GM18508 (cell line): ENCODE measurements around the gene COL6A5.
"Not testable (repeated sequence)": the region's sequence is repeated elsewhere in the genome, so short reads cannot be mapped to it uniquely, and the experiment has no call there.

Source experiments
- ATAC-seq: cut with Tn5 transposase; IDR thresholded peaks from one replicate; pipeline ENCODE4 v1.9.1; 2021; ENCODE audit warnings: moderate number of reproducible peaks; ENCODE audit not compliant: insufficient read depth, unreplicated experiment

COL6A5 gene

DNA sequence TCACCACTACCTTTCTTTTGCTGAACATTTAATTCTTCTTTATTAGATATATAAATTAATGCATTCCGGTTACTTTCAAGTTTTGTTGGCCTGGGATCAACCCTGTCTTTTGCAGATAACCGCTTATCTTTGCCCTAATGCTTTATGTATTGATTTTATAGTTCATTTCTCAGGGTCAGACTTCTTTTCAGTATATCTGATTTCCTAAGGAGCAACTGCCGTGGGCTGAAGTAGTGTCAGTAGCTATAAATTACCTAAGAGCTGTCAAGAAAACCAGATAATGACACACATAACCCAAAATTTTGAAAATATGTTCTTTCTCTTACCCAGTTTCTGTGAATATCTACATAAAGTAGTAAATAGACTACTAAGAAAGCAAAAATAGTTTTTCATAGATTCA, 38.0 kb downstream of the COL6A5 start:
- no peak for ATAC-seq

- no peak for ATAC-seq
Observed at GRCh38 chr3:130384476-130385025, 39.1 kb downstream of the COL6A5 start.

DNA sequence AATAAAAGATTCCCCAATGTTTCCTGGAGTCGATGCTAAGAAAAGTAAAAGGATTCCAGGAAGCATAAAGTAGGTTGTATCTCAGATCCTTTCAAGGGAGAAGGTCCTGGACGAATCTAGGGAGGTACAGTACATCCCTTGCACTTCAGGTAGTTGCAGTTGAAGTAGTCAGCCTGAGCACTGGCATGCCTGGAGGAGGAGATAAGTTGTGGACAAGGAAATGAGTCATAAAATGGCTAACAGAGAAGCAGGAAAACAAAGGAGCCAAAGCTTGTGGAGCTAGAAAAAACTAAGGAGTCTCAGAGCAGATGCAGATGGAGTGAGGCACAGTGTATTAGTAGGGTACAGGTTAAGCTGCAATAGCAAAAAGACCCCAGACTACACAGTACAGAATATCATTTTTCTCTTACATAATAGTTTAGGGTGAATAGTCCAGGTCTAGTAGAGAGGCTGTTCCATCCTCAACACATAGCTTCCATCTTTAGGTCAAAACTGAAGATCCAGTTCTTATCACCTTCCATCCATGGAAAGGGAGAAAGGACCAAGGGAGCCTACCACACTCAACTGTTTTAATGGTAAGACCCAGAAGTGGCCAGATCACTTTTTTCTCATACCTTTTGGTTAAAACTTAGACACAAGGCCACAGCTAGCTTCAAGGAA, 41.3 kb downstream of the COL6A5 start:
- ATAC-seq, result no peak

DNA sequence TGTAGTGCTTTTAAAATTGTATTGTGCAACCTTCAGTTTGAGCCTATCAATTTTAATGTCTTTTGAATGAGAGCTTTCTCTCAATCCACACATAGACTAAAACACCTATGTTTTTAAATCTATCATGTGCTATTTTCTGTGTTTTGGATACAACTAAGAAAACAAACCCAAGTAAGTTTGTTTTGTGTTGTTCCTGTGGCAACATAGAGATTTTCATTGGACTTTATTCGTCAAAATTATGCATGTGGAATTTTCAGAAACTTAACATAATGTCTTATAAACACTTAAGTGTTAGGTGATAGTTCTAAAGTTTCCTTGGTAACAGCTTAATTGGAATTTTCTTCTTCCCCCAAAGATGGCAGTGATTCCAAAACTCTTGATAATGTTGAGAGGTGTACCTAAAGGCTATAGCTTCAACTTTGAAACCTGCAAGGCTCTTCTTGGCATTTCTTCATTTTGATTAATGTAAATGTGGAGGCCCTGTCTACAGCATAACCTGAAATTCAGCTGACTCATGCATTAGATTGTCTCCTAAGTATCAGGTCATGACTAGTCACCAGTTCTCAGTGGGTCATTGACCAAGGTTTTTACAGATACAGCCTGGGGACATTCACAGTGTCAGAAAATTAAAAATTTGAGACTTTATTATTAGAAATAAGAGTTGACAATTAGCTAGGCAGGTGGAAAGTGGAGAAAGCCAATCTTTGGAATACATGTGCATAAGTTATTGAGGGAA, 44.4 kb downstream of the COL6A5 start:
- no peak for ATAC-seq

GRCh38 chr3:130392266-130392665, 46.8 kb downstream of the COL6A5 start:
- no peak for ATAC-seq

- no peak for ATAC-seq
Observed at GRCh38 chr3:130393594-130393993, 48.1 kb downstream of the COL6A5 start.

GRCh38 chr3:130395331-130395730, 49.9 kb downstream of the COL6A5 start:
- no peak for ATAC-seq

DNA sequence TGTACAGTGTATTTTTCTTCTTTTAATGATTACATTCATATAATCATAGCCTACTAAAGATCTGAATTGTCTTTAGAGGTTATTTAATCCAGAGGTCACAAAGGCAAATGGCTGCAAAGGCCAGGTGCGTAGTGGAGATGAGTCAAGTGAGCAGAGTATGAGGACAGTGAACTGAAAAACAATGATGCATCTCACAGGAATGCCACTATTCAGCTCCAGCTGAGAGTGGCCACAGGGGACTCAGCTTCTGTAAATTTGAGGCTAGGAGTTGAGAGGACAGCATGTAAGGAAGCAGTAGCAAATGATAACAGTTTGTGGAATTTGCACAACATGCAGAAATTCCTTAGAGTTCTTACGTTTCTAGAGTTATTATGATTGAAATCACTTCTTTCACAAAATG, 50.4 kb downstream of the COL6A5 start:
- ATAC-seq, result no peak

DNA sequence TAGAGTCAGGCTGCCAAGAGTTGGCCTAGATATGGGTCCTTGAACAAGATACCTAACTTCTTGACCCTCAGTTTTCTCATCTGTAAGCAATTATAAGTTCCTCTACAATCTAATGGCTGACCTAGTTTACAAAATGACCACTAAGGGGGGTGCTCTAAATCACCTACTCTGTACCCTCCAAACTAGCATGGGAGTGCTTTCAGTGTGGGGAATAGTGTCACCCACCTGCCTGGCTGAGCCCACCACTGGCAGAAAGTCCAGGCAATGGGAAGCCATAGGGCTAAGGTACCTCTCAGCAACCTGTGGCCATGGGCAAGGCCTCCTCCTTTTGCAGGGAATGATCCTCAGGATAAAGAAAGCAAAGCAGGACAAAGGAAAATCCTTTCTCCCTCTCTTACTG, 58.9 kb downstream of the COL6A5 start:
- ATAC-seq, result no peak

- ATAC-seq, result no peak
Observed at GRCh38 chr3:130405956-130406355, 60.5 kb downstream of the COL6A5 start.

DNA sequence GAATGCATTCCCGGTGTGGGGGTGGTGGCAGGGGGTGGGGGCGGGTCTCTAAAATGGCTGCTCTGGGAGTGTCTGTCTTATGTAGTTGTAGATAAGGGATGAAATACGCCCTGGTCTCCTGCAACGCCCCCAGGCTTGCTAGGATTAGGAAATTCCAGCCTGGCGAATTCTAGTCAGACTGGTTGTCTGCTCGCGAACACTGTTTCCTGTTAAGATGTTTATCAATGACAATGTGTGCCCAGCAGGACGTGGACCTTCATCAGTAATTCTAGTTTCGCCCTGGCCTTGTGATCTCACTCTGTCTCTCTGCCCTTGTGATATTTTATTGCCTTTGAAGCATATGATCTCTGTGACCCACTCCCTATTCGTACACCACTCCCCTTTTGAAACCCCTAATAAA, 62.8 kb downstream of the COL6A5 start:
- ATAC-seq, result not testable (repeated sequence)

GRCh38 chr3:130411320-130411719, 65.8 kb downstream of the COL6A5 start:
- no peak for ATAC-seq

GRCh38 chr3:130412991-130413560, 67.6 kb downstream of the COL6A5 start:
- ATAC-seq, result no peak

DNA sequence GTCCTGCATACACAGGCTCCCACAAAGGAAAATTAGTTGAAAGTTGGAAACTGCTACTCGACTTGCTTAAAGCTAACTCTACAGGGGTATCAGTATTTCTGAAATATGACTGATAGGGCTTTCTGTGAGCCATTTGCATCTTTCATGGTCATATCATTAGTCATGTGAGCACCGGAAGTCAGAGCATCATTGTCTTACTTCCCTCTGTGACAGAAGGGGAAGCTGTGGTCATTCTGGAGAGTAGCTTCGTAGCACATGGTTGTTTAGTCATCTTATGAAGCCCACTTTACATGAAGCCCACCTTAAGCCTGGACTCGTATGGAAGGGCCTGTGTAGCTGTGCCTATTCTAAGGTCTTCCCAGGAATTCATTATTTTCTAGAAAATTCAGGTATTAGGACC, 69.0 kb downstream of the COL6A5 start:
- no peak for ATAC-seq

DNA sequence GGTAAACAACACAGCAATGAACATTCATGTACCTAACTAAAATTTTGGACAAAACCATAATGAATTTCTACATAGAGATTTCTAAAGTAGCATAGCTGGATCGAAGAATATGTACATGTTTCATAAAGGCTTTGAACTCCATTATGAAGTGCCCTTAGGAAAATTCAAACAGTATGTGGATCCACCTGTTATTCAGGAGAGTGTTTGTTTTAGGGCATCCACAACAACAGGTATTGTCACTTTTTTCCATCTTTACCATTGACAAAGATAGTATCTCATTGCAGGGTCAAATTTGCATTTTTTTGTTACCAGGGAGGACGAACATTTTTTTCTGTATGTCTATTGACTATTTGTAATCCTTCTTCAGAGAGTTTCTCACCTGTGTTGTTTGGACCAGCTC, 75.0 kb downstream of the COL6A5 start:
- ATAC-seq, result no peak

- ATAC-seq, result no peak
Observed at GRCh38 chr3:130423064-130423463, 77.6 kb downstream of the COL6A5 start.

- no peak for ATAC-seq
Observed at GRCh38 chr3:130424837-130425236, 79.4 kb downstream of the COL6A5 start.

DNA sequence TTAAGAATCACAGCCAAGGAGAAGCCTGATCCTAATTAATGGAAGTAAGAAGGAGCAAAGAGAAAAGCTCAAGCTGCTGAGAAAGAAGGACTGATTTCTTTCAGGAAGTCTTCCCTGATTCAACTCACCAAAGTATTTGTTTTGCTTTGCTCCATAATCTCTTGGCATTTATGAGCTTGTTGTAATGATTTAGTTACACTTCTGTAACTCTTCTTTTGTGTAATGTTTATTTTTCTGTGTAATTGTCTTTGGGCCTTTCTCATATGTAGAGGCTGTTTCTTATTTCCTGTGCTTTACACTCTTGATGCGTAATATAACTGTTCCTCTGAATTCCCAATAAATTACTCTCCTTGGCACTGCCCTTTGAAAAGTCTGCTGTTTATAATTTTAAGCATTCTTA, 80.0 kb downstream of the COL6A5 start:
- ATAC-seq, result no peak

DNA sequence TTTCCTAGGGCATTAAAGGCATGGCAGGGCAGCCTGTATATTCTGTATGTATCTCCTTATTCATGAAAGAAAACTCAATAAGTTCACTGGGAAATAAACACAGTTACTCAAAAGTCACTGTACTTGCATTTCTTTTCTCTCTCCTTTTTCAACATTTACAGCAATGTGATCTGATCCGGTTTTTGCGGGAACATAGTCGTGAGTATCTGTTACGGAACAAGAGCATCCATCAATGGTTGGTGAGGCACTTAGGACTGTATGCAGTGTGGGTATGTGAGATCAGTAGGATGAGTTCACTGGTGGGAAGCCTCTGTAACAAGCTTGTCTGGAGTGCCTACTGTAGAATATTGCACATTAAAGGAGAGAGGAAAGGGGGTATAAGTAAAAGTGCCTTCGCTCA, 80.7 kb downstream of the COL6A5 start:
- no peak for ATAC-seq

GRCh38 chr3:130428871-130429712, 83.6 kb downstream of the COL6A5 start:
- ATAC-seq, result no peak

GRCh38 chr3:130429713-130430023, 84.2 kb downstream of the COL6A5 start:
- no peak for ATAC-seq
